Loucy (cell line): ENCODE data around the gene DIMT1.

Experiments used
- CTCF ChIP-seq: fragments of 200-600 bp; sonication (generic); conservative IDR thresholded peaks from 2 replicates; pipeline ENCODE4 v1.5.1; 2014; ENCODE audit warnings: mild to moderate bottlenecking, antibody characterized with exemption, low read length
- EZH2phosphoT487 ChIP-seq: fragments of 200-600 bp; IDR thresholded peaks from 2 replicates; pipeline ENCODE4 v1.6.1; 2018; ENCODE audit warnings: antibody characterized with exemption, mild to moderate bottlenecking, moderate library complexity, borderline replicate concordance

- no peak for TF ChIP-seq CTCF
- no peak for TF ChIP-seq EZH2phosphoT487
Measured at GRCh38 chr5:62431735-62432620, 28.3 kb upstream of the DIMT1 start.
